Karpas-422 (cell line): ENCODE results near the gene NUP43. TPM values are rescaled to one million over a fixed set of nuclear protein-coding genes. Genes with fewer than 3 reads are reported as not detected.

Experiments used
- DNase-seq: peaks from one replicate; pipeline ENCODE4 v3.0.0-alpha.2; 2015
- H2AFZ ChIP-seq: fragments of 200-600 bp; sonication (generic); 2 replicates; pipeline ENCODE4 v1.6.1; 2014; ENCODE audit warnings: antibody characterized with exemption, low read length, mixed read lengths
- H3K27ac ChIP-seq: fragments of 200-600 bp; sonication (generic); 2 replicates; pipeline ENCODE4 v1.5.1; 2014; ENCODE audit warnings: mild to moderate bottlenecking, low read length, moderate library complexity
- H3K27me3 ChIP-seq: fragments of 200-600 bp; sonication (generic); 2 replicates; pipeline ENCODE4 v1.6.1; 2014; ENCODE audit warnings: low read length, mixed read lengths
- H3K36me3 ChIP-seq: fragments of 200-600 bp; sonication (generic); 2 replicates; pipeline ENCODE4 v1.6.1; 2014; ENCODE audit warnings: low read length, mixed read lengths; ENCODE audit not compliant: insufficient read depth
- H3K4me1 ChIP-seq: fragments of 200-600 bp; sonication (generic); 2 replicates; pipeline ENCODE4 v1.6.1; 2014; ENCODE audit warnings: mild to moderate bottlenecking, low read length, mixed read lengths
- H3K4me2 ChIP-seq: fragments of 200-600 bp; sonication (generic); 2 replicates; pipeline ENCODE4 v1.6.1; 2014; ENCODE audit warnings: low read length, low read depth, mild to moderate bottlenecking; ENCODE audit not compliant: poor library complexity, severe bottlenecking
- H3K4me3 ChIP-seq: fragments of 200-600 bp; sonication (generic); 2 replicates; pipeline ENCODE4 v1.5.1; 2014; ENCODE audit warnings: mild to moderate bottlenecking, antibody characterized with exemption, low read length, mixed read lengths
- H3K79me2 ChIP-seq: fragments of 200-600 bp; sonication (generic); 2 replicates; pipeline ENCODE4 v1.6.1; 2014; ENCODE audit warnings: mild to moderate bottlenecking, low read length, mixed read lengths
- H3K9ac ChIP-seq: fragments of 200-600 bp; sonication (generic); 2 replicates; pipeline ENCODE4 v1.6.0; 2014; ENCODE audit warnings: low read length
- H3K9me2 ChIP-seq: fragments of 200-600 bp; sonication (generic), shearing (Covaris generic); replicated peaks from 2 replicates; pipeline ENCODE4 v1.6.0; 2014; ENCODE audit warnings: mild to moderate bottlenecking, low read length, moderate library complexity; ENCODE audit not compliant: insufficient read depth
- H3K9me3 ChIP-seq: fragments of 300-700, 200-600 bp; sonication (generic); 2 replicates; pipeline ENCODE4 v1.6.1; 2014; ENCODE audit warnings: low read length, mixed read lengths
- H4K20me1 ChIP-seq: fragments of 200-600 bp; sonication (generic); 2 replicates; pipeline ENCODE4 v1.6.1; 2014; ENCODE audit warnings: mild to moderate bottlenecking, antibody characterized with exemption, low read length, low read depth; ENCODE audit not compliant: insufficient read depth
- total RNA-seq: library from RNA; depleted of rRNA; stranded (reverse); fragments of >200 nt; shearing (Covaris generic); gene quantifications from 2 replicates; pipeline ENCODE4 v1.2.3, GENCODE V29; 2014; ENCODE audit warnings: low replicate concordance; rRNA removed

Gene NUP43
- total RNA-seq = 35.7 and 37.8 TPM in 2 replicates

GRCh38 chr6:149746147-149746946 lies at the start of gene NUP43:
Gene NUP43, minus strand, starts transcription at chr6:149746529. Its CDS starts 34 bp downstream, at chr6:149746495.
- peaks cover 26% of the 10 kb centered on the region for H3K4me1 ChIP-seq
- H3K4me3 ChIP-seq = peak within 1 kb of the TSS; percentile 78
- no peaks in the 10 kb centered on the region for H3K27me3 ChIP-seq
- H2AFZ ChIP-seq = peak within 1 kb of the TSS; percentile 55; the same call in 1 of the 2 replicates
- H4K20me1 ChIP-seq = peaks cover 4% of the 10 kb centered on the region; the same call in 1 of the 2 replicates
- H3K36me3 ChIP-seq = peaks cover 14% of the 10 kb centered on the region; the same call in 1 of the 2 replicates
- H3K9ac ChIP-seq = peak within 1 kb of the TSS; percentile 78
- peak within 1 kb of the TSS; percentile 23 for H3K27ac ChIP-seq
- H3K9me2 ChIP-seq = no peaks in the 10 kb centered on the region
- peak within 1 kb of the TSS; percentile 95 for H3K4me2 ChIP-seq
- DNase-seq = peak; percentile 98
- H3K79me2 ChIP-seq = peaks cover 53% of the 10 kb centered on the region
- no peaks in the 10 kb centered on the region for H3K9me3 ChIP-seq

GRCh38 chr6:149783551-149783950 lies 37.2 kb upstream of the NUP43 start:
- Histone ChIP-seq H3K9me3 (no peaks in the 10 kb centered on the region), H3K79me2 (peaks cover 46% of the 10 kb centered on the region), H3K4me2 (no peak overlapping the region), H3K27ac (no peak overlapping the region), H3K9ac (no peak overlapping the region), H3K27me3 (no peaks in the 10 kb centered on the region), H3K4me1 (no peaks in the 10 kb centered on the region), H3K4me3 (no peak overlapping the region), H4K20me1 (no peaks in the 10 kb centered on the region), H3K36me3 (peaks cover 29% of the 10 kb centered on the region), H2AFZ (no peak overlapping the region), H3K9me2 (no peaks in the 10 kb centered on the region)
- no peak for DNase-seq

GRCh38 chr6:149782337-149782736 lies 36.0 kb upstream of the NUP43 start:
- peaks cover 30% of the 10 kb centered on the region for H3K36me3 ChIP-seq
- no peaks in the 10 kb centered on the region for H3K9me3 ChIP-seq
- peaks cover 44% of the 10 kb centered on the region for H3K79me2 ChIP-seq

GRCh38 chr6:149781715-149782114 lies 35.4 kb upstream of the NUP43 start:
- Histone ChIP-seq H3K27ac (no peak overlapping the region), H3K79me2 (peaks cover 49% of the 10 kb centered on the region), H3K36me3 (peaks cover 35% of the 10 kb centered on the region), H3K4me3 (no peak overlapping the region), H3K4me1 (no peaks in the 10 kb centered on the region), H3K9me3 (no peaks in the 10 kb centered on the region), H3K27me3 (no peaks in the 10 kb centered on the region), H2AFZ (no peak overlapping the region), H3K9me2 (no peaks in the 10 kb centered on the region), H4K20me1 (no peaks in the 10 kb centered on the region), H3K9ac (no peak overlapping the region), H3K4me2 (no peak overlapping the region)
- DNase-seq = no peak

More at GRCh38 chr6:149782337-149782736, 36.0 kb upstream of the NUP43 start:
- Histone ChIP-seq H4K20me1 (no peaks in the 10 kb centered on the region), H3K4me2 (no peak overlapping the region), H3K9ac (no peak overlapping the region), H2AFZ (no peak overlapping the region), H3K4me1 (no peaks in the 10 kb centered on the region), H3K4me3 (no peak overlapping the region), H3K27me3 (no peaks in the 10 kb centered on the region), H3K27ac (no peak overlapping the region), H3K9me2 (no peaks in the 10 kb centered on the region)
- DNase-seq = no peak

GRCh38 chr6:149779644-149779963 lies 33.3 kb upstream of the NUP43 start:
- H3K4me1 ChIP-seq = no peaks in the 10 kb centered on the region
- H2AFZ ChIP-seq = no peak overlapping the region
- H3K27me3 ChIP-seq = no peaks in the 10 kb centered on the region
- H3K27ac ChIP-seq = no peak overlapping the region
- H3K4me2 ChIP-seq = no peak overlapping the region
- peaks cover 40% of the 10 kb centered on the region for H3K36me3 ChIP-seq
- no peaks in the 10 kb centered on the region for H3K9me2 ChIP-seq
- no peak for DNase-seq
- peaks cover 53% of the 10 kb centered on the region for H3K79me2 ChIP-seq
- no peaks in the 10 kb centered on the region for H3K9me3 ChIP-seq
- H4K20me1 ChIP-seq = no peaks in the 10 kb centered on the region
- H3K4me3 ChIP-seq = no peak overlapping the region
- H3K9ac ChIP-seq = no peak overlapping the region

- Histone ChIP-seq H3K27ac (no peak overlapping the region), H3K79me2 (peaks cover 41% of the 10 kb centered on the region), H3K36me3 (peaks cover 30% of the 10 kb centered on the region; the same call in 1 of the 2 replicates), H3K9me3 (no peaks in the 10 kb centered on the region), H2AFZ (no peak overlapping the region), H3K27me3 (no peaks in the 10 kb centered on the region), H3K9ac (no peak overlapping the region), H3K4me3 (no peak overlapping the region), H3K9me2 (no peaks in the 10 kb centered on the region), H3K4me2 (no peak overlapping the region), H3K4me1 (no peaks in the 10 kb centered on the region), H4K20me1 (no peaks in the 10 kb centered on the region)
- DNase-seq = no peak
Measured at GRCh38 chr6:149777624-149778023, 31.3 kb upstream of the NUP43 start.

GRCh38 chr6:149771925-149772324 lies 25.6 kb upstream of the NUP43 start:
- Histone ChIP-seq H3K27ac (no peak overlapping the region), H3K4me2 (no peak overlapping the region), H2AFZ (no peak overlapping the region), H4K20me1 (0 out of 2 replicates have a peak, but pooled peaks cover 6% of the 10 kb centered on the region), H3K9me2 (no peaks in the 10 kb centered on the region), H3K9ac (no peak overlapping the region), H3K9me3 (no peaks in the 10 kb centered on the region), H3K4me1 (no peaks in the 10 kb centered on the region), H3K36me3 (peaks cover 40% of the 10 kb centered on the region), H3K4me3 (no peak overlapping the region), H3K79me2 (peaks cover 52% of the 10 kb centered on the region), H3K27me3 (no peaks in the 10 kb centered on the region)
- DNase-seq = no peak

- H3K27me3 ChIP-seq = no peaks in the 10 kb centered on the region
- H3K9me2 ChIP-seq = no peaks in the 10 kb centered on the region
- no peak overlapping the region for H3K4me2 ChIP-seq
- H3K27ac ChIP-seq = no peak overlapping the region
- H3K79me2 ChIP-seq = peaks cover 59% of the 10 kb centered on the region
- no peak overlapping the region for H3K4me3 ChIP-seq
- H3K36me3 ChIP-seq = peaks cover 44% of the 10 kb centered on the region
- no peak for DNase-seq
- H4K20me1 ChIP-seq = 0 out of 2 replicates have a peak, but pooled peaks cover 6% of the 10 kb centered on the region
- H3K9me3 ChIP-seq = no peaks in the 10 kb centered on the region
- no peak overlapping the region for H3K9ac ChIP-seq
- no peak overlapping the region for H2AFZ ChIP-seq
- H3K4me1 ChIP-seq = no peaks in the 10 kb centered on the region
Measured at GRCh38 chr6:149771185-149771584, 24.9 kb upstream of the NUP43 start.
